ENCODE results near the gene PDGFB.

The PDGFB gene

GRCh38 chr22:39208013-39208680 lies 36.6 kb downstream of the PDGFB start:
- no peak for DNase-seq (ENCODE audit: low read depth, low spot score)

GRCh38 chr22:39207141-39208012 lies 37.4 kb downstream of the PDGFB start:
- DNase-seq (ENCODE audit: low read depth, low spot score), result peak; percentile 44

GRCh38 chr22:39206491-39206890 lies 38.3 kb downstream of the PDGFB start:
- no peak for DNase-seq (ENCODE audit: low read depth, low spot score)

GRCh38 chr22:39205344-39206021 lies 39.3 kb downstream of the PDGFB start:
- no peak for DNase-seq (ENCODE audit: low read depth, low spot score)

GRCh38 chr22:39204216-39204615 lies 40.6 kb downstream of the PDGFB start:
- DNase-seq (ENCODE audit: low read depth, low spot score), result no peak

- DNase-seq (ENCODE audit: low read depth, low spot score), result no peak
Measured at GRCh38 chr22:39197578-39197977, 47.2 kb downstream of the PDGFB start.

- DNase-seq (ENCODE audit: low read depth, low spot score), result no peak
Measured at GRCh38 chr22:39194098-39194497, 50.7 kb downstream of the PDGFB start.

GRCh38 chr22:39188809-39189208 lies 56.0 kb downstream of the PDGFB start:
- no peak for DNase-seq (ENCODE audit: low read depth, low spot score)

- no peak for DNase-seq (ENCODE audit: low read depth, low spot score)
Measured at GRCh38 chr22:39185601-39186012, 59.2 kb downstream of the PDGFB start.

GRCh38 chr22:39184586-39185577 lies 59.9 kb downstream of the PDGFB start:
- no peak for DNase-seq (ENCODE audit: low read depth, low spot score)

GRCh38 chr22:39183991-39184585 lies 60.7 kb downstream of the PDGFB start:
- peak; percentile 44 for DNase-seq (ENCODE audit: low read depth, low spot score)

- DNase-seq (ENCODE audit: low read depth, low spot score), result no peak
Measured at GRCh38 chr22:39182478-39183030, 62.2 kb downstream of the PDGFB start.

- DNase-seq (ENCODE audit: low read depth, low spot score), result no peak
Measured at GRCh38 chr22:39181778-39182177, 63.0 kb downstream of the PDGFB start.

GRCh38 chr22:39181356-39181755 lies 63.4 kb downstream of the PDGFB start:
- DNase-seq (ENCODE audit: low read depth, low spot score), result no peak

- DNase-seq (ENCODE audit: low read depth, low spot score), result peak; percentile 56
Measured at GRCh38 chr22:39179841-39180335, 64.9 kb downstream of the PDGFB start.

- DNase-seq (ENCODE audit: low read depth, low spot score), result peak; percentile 81
Measured at GRCh38 chr22:39179401-39179827, 65.4 kb downstream of the PDGFB start.

- DNase-seq (ENCODE audit: low read depth, low spot score), result no peak
Measured at GRCh38 chr22:39178206-39179111, 66.3 kb downstream of the PDGFB start.

- no peak for DNase-seq (ENCODE audit: low read depth, low spot score)
Measured at GRCh38 chr22:39177791-39178190, 67.0 kb downstream of the PDGFB start.

- no peak for DNase-seq (ENCODE audit: low read depth, low spot score)
Measured at GRCh38 chr22:39177456-39177775, 67.4 kb downstream of the PDGFB start.
